ENCODE data around the gene CLIC5.

CLIC5 gene

DNA sequence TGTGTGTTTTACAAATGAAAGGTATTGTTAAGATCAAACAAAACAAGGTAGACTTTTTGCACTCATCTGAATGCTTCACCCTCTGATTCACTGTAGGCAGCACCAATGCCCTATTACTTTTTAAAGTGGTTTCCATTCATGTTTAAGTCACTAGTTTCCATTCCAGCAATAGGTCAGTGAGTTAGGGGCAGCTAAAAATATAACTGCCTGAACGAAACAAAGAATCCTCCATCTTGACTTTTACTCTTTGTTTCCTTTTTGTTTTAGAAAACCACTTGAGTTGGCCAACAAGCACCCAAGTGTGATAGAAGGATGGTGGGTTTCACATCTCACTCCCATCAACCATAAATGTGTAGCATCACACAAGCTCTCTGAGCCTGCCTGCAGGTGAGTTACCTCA is 25.5 kb downstream of the CLIC5 start:
- no peak for DNase-seq

GRCh38 chr6:45988635-45989034 is 27.0 kb downstream of the CLIC5 start:
- no peak for DNase-seq

- no peak for DNase-seq
These were observed 27.8 kb downstream of the CLIC5 start for GRCh38 chr6:45987856-45988255.

DNA sequence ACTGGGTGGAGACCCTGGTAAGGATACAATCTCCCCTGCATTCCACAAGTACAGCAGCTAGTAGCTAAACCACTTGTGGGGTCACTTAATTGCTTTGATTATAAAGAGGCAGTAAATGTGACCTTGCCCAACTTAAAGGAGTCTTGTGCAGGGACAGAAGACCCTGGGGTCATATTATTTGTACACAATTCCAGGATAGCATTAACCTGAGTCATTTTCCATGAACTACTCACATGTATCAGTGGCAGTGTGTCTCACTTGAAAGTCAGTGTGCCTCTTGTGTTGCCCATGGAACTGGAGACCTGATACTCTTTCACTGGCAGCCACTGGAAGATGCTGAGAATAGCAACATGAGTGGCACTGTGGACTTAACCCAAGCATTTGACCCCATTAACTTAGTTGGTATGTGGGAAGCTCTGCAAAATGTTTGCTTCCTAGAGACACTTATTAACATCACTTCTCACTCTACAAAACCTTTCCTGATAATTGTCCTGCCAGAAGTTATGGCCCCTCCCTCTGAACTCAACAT is 28.9 kb downstream of the CLIC5 start:
- no peak for DNase-seq

DNA sequence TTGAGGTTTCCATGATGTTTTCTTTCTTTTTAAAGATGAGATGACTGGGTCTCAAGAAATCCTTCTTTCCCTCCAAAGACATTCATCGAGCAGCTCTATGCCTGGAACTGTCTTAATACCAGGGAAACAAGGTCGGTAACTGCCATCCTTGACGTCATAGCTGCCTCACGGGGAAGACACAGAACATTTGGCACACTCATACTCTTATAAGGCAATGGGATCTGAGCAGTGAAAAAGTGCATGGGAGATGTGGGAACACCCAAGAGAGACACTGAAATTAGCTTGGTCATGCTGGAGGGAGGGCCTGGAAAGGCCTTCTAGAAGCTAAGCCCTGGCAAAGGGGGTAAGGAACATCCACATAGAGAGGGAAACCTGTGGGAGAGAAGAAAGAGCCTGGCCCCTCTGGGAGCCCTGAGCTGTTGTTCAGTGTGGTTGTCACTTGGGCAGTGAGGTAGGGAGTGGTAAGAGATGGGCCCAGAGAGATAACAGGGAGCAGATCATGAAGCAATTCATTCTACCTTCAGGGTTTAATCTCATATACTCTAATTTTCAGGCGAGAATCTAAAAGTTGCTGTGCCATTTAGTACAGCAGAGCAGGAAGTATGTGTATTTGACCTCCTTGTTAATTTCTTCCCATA is 30.8 kb downstream of the CLIC5 start:
- no peak for DNase-seq

DNA sequence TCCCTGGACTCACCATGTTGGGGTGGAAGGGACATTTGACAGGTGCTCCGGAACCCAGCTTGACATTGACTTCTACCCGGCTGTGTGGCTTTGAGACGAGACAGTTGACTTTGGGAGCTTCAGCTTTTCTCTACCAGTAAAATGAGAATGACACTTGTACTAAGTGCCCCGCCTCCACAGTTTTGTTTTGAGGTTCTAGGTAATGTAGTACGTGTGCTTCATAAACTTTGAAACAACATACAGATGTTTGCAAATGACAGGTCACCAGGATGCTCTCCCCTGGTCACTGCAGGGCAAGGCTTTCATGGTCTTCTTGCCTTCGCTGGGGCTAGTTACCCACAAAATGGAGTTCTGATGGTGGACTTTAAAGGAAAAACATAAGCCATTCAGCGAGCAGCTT is 31.3 kb downstream of the CLIC5 start:
- no peak for DNase-seq

GRCh38 chr6:45983062-45983461 is 32.6 kb downstream of the CLIC5 start:
- no peak for DNase-seq

DNA sequence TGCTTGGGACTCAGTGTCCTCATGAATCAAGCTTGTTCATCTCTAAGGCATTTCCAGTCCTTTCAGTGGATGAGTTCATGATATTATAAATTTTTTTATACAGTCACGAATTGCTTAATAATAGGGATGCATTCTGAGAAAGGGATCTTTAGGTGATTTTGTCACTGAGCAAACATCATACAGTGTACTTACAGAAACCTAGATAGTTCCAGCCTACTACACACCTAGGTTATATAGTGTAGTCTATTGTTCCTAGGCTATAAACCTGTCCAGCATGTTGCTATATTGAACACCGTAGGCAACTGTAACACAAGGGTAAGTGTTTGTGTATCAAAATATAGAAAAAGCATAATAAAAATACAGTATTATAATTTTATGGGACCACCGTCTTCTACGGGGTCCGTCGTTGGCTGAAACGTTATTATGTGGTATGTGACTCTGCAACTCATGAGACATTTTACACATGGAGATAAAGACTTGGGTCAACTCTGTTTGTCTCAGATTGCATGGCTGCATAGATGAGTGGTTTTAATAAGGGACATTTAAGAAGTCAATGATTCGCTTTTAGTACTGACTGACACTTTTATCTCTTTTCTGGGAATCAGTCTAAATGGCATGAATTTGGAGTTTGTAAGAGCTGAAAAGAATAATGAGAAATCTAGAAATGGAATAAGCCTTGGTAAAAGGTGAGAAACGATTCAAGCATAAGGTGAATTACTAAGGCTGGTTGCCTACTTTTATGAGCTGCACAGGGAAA is 33.2 kb downstream of the CLIC5 start:
- DNase-seq = no peak

- no peak for DNase-seq
These were observed 34.6 kb downstream of the CLIC5 start for GRCh38 chr6:45981046-45981445.

DNA sequence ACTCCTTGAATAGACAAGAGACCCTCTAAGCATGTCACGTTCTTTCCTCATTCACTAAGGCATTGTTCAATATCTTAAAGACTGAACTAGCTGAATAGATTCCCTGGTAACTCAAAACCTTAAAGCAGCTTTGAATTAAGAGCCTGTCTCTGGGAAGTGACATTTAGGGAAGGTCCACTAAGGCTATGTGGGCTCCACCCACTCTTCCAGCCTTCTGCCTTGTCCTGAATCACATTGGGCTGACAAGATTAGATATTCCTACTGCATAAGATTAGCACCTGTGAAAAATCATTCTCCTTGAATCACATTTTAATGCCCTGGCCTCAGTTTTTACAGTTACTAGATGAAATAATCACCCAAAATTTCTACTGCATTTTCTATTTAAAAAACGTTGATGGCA is 36.3 kb downstream of the CLIC5 start:
- no peak for DNase-seq

GRCh38 chr6:45974596-45974995 is 41.1 kb downstream of the CLIC5 start:
- no peak for DNase-seq

DNA sequence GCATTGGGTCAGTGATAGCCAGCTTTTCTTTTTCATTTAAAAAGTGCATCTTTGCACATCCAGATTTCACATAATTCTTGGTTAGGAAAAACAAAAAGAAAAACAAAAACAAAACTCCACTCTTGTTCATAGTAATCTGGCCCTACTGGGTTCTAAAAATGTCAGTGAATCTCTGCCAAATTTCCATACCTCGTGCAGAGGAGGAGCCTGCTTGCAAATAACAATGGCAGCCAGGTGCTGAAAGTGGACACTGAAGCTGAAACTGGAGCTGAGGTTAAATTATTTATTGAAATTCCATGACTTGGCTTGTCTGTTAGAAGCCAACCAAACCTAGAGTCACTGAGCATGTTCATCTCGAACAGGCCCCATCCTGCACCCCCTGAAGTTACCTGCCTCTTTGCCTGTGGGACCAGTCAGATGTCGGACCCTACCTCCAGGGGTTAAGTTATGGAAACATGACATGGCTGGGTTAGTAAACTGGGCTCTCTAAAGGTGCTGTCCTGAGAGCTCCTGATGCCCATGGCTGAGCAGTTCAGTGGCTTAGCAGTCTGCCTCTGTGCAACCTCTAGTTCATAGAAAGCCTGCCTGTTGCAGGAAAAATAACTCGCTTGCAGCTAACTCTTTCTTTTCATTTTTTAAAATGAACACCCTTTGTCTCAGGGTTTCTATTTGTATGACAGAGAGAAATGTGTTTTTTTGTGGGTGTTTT is 42.7 kb downstream of the CLIC5 start:
- DNase-seq = no peak

GRCh38 chr6:45971287-45971686 is 44.4 kb downstream of the CLIC5 start:
- DNase-seq = no peak

DNA sequence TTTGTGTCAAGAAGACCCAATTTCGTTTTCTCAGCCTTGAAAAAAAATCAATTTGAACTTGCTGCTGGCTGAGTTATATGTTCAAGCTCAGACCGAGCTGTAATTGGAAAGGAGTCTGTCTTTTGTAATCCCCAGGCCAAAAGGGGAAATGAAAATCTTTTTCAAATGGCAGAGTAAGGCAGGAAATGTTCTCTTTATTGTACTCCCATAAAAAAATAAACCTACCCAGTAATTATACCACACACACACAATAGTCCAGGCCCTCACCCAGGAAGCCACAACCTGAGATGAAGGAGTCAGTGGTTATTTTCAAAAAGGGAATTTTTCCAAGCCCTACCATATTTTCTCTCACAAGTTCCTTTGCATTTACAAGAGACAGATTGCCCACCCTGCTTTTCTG is 45.3 kb downstream of the CLIC5 start:
- DNase-seq = no peak

DNA sequence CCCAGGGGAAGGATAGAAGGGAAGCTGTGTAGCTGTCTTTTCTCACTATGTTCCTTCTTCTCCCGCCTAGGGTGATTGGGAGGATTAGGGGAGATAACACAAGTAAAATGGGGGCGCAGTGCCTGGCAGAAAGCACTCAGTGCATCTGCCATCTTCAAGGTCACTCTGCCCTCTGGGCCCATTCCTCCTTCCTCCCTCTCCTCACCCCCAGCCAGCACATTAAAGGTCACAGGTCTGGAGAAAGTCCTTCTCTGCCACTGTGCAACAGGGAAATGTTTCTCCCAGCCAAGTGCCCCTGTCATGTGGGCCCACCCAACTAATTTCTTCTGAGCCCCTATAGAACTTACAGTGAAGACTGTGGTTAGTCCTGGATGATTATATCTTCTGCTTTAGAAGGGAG is 45.8 kb downstream of the CLIC5 start:
- no peak for DNase-seq

DNA sequence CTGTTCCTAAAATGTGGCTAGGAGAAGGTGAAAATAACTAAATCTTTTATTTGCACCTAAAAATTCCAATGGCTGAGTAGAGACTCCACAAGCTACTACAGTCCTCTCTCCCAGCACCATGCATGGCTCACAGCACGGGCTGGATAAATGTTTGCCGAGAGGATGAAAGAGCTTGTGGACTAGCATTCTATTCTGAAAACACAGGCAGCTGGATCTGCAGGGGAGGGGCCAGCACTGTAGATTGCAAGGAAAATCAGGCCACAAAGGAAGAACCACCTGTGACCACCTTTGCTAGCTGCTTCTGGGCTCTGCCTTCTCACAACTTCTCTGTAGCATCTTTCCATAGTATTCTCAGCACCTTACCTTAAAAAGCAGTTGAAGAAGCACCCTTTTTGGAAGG is 46.6 kb downstream of the CLIC5 start:
- no peak for DNase-seq

GRCh38 chr6:45967363-45967762 is 48.3 kb downstream of the CLIC5 start:
- no peak for DNase-seq

DNA sequence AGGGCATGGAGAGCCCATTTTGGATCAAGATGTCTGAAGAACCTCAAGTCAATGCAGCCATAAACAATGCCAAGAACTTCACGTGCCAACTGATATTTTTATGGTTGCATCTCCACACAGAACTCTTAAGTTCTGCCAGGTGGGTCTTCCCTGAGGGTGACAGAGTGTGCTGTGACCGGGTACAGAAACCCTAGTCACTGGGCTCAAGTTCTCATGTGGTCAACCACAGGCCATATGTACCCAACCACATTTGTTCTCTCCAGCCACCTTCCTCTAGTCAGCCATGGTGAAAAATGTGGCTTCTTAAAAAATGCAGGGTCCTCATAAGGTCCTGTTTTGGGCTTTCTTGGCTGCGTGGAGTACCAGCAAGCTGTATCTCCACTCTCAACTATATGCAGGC is 48.9 kb downstream of the CLIC5 start:
- no peak for DNase-seq

DNA sequence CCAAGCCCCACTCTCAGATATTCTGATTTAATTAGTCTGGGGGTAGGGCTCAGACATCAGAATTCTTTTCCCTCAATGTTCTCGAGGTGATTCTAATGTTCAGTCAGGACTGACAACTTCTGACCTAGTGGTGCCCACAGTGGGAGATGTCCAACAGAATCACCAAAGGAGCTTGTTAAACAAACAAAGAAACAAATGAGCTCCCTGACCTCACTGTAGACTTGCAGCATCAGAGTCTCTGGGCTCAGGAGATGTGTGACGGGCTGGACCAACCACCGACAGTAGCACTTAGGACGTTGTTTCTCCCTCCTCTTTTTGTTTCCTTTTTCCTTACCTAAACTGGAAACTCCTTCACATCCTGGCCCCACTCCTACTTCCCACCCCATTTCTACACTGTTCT is 49.3 kb downstream of the CLIC5 start:
- DNase-seq = no peak

GRCh38 chr6:45965792-45966191 is 49.9 kb downstream of the CLIC5 start:
- peak; percentile 90 for DNase-seq

- DNase-seq = peak; percentile 51
These were observed 50.7 kb downstream of the CLIC5 start for GRCh38 chr6:45965007-45965406.

GRCh38 chr6:45964300-45964699 is 51.4 kb downstream of the CLIC5 start:
- DNase-seq = no peak

GRCh38 chr6:45963896-45964295 is 51.8 kb downstream of the CLIC5 start:
- DNase-seq = no peak

DNA sequence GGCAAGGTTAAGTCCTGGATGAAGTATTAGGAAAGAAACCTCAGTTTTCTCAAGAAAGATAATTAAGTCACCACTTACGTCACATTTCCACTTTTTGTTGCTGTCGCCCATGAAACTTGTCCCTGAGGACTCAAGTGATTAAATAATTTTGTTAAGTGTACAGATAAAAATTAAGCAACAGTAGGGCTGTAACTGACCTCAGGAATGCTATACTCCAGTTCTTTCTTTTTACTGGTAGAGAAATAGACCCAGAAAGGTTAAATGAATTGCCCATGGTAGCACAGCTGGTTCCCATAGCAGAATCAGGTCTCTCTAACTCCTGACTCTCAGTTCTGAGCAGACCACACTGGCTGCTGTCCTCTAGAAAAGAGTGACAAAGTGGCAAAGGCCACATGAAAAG is 54.5 kb downstream of the CLIC5 start:
- DNase-seq = no peak

Measured in fibroblast of skin of right biceps (primary cell).